Thyroid gland (tissue), 4 donors: Measurements from ENCODE around the gene FBXO9.

Source experiments
- POLR2A ChIP-seq, 2 donors: fragments of 450-650 bp; IDR thresholded peaks; one replicate each; pipeline ENCODE4 v1.6.1; 2017; ENCODE audit warnings: antibody characterized with exemption in 2 of 2, mild to moderate bottlenecking in 2 of 2, moderate library complexity in 1 of 2
- TF ChIP-seq, protein P1 (sequence below), 6 experiments: fragments of 200-600 bp in 3 of 6; fragments of 450-650 bp in 3 of 6; sonication (generic) in 3 of 6; IDR thresholded peaks; one replicate each; pipeline ENCODE4 v1.5.1; 2016 to 2019; ENCODE audit warnings: antibody characterized with exemption in 6 of 6, mild to moderate bottlenecking in 2 of 6, inconsistent platforms in 1 of 6, moderate library complexity in 1 of 6

DNA sequence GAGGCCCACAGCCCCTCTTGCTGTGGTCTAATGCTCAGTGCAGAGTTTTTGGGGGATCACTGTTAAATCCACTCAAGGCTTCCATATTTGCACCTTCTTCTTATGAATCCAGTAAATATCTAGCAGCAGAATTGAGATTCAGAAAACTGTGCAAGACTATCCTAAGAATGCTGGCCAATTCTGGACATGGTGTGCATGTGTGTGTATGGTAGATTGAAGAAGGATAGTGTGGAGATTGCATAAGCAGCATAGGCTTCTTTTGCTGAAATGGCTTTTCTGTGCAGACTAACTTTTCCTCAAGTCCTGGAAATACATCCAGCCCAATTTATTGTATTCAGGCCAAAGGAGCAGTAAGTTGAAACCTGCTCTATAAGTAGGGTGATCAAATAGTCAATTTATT lies 39.7 kb downstream of the FBXO9 start:
- TF ChIP-seq, protein P1, sequence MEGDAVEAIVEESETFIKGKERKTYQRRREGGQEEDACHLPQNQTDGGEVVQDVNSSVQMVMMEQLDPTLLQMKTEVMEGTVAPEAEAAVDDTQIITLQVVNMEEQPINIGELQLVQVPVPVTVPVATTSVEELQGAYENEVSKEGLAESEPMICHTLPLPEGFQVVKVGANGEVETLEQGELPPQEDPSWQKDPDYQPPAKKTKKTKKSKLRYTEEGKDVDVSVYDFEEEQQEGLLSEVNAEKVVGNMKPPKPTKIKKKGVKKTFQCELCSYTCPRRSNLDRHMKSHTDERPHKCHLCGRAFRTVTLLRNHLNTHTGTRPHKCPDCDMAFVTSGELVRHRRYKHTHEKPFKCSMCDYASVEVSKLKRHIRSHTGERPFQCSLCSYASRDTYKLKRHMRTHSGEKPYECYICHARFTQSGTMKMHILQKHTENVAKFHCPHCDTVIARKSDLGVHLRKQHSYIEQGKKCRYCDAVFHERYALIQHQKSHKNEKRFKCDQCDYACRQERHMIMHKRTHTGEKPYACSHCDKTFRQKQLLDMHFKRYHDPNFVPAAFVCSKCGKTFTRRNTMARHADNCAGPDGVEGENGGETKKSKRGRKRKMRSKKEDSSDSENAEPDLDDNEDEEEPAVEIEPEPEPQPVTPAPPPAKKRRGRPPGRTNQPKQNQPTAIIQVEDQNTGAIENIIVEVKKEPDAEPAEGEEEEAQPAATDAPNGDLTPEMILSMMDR (IDR thresholded peaks at IDR 0.05), result no peak
- TF ChIP-seq POLR2A (IDR thresholded peaks at IDR 0.05), result no peak
